GM23338 (cell line): ENCODE measurements around the gene TCF7L2. TPM values are rescaled to one million over a fixed set of nuclear protein-coding genes. Genes with fewer than 3 reads are reported as not detected.

ENCODE experiments used
- ATAC-seq: fragments of 200-7000 bp; cut with Tn5 transposase; 3 replicates; pipeline ENCODE4 v1.9.1; 2020
- DNase-seq: peaks from one replicate; pipeline ENCODE4 v3.0.0-alpha.2; 2015; ENCODE audit warnings: low spot score
- H2AFZ ChIP-seq: fragments of 200-600 bp; sonication (generic); 2 replicates; pipeline ENCODE4 v1.8.0; 2016; ENCODE audit warnings: antibody characterized with exemption, mild to moderate bottlenecking, moderate library complexity
- H3F3A ChIP-seq: fragments of 200-600 bp; sonication (generic); replicated peaks from 2 replicates; pipeline ENCODE4 v1.8.0; 2017; ENCODE audit warnings: antibody characterized with exemption, mixed run types, low read depth
- H3K27ac ChIP-seq: fragments of 200-600 bp; sonication (generic); 2 replicates; pipeline ENCODE4 v1.6.1; 2016; ENCODE audit warnings: low read depth
- H3K27me3 ChIP-seq: fragments of 200-600 bp; sonication (generic); 2 replicates; pipeline ENCODE4 v1.8.0; 2016; ENCODE audit warnings: mild to moderate bottlenecking, mixed run types, moderate library complexity; ENCODE audit not compliant: insufficient read depth
- H3K36me3 ChIP-seq: fragments of 200-600 bp; sonication (generic); 2 replicates; pipeline ENCODE4 v1.8.0; 2016; ENCODE audit warnings: mild to moderate bottlenecking; ENCODE audit not compliant: insufficient read depth
- H3K4me1 ChIP-seq: fragments of 200-600 bp; sonication (generic); 2 replicates; pipeline ENCODE4 v1.8.0; 2016; ENCODE audit warnings: mild to moderate bottlenecking, moderate library complexity; ENCODE audit not compliant: insufficient read depth
- H3K4me2 ChIP-seq: fragments of 200-600 bp; sonication (generic); 2 replicates; pipeline ENCODE4 v1.7.1; 2017; ENCODE audit warnings: mixed run types
- H3K4me3 ChIP-seq: fragments of 200-600 bp; sonication (generic); 2 replicates; pipeline ENCODE4 v1.6.1; 2016; ENCODE audit warnings: mixed run types
- H3K79me2 ChIP-seq: fragments of 200-600 bp; sonication (generic); replicated peaks from 2 replicates; pipeline ENCODE4 v1.8.0; 2017; ENCODE audit warnings: mild to moderate bottlenecking; ENCODE audit not compliant: insufficient read depth
- H3K9me2 ChIP-seq: fragments of 200-600 bp; sonication (generic); 2 replicates; pipeline ENCODE4 v1.8.0; 2017; ENCODE audit not compliant: insufficient read depth
- H4K20me1 ChIP-seq: fragments of 200-600 bp; sonication (generic); replicated peaks from 2 replicates; pipeline ENCODE4 v1.8.0; 2017; ENCODE audit warnings: mild to moderate bottlenecking; ENCODE audit not compliant: insufficient read depth
- H3K27ac Mint-ChIP-seq: 2 replicates; pipeline ENCODE4 v1.8.0; 2020; ENCODE audit warnings: inconsistent platforms, mild to moderate bottlenecking, moderate library complexity, mixed read lengths
- H3K27me3 Mint-ChIP-seq: 3 replicates; pipeline ENCODE4 v1.8.0; 2022; ENCODE audit warnings: low read depth, mild to moderate bottlenecking, moderate library complexity, mixed read lengths, inconsistent platforms; ENCODE audit not compliant: insufficient read depth, poor library complexity
- H3K36me3 Mint-ChIP-seq: 3 replicates; pipeline ENCODE4 v1.8.0; 2021; ENCODE audit warnings: low read depth, mild to moderate bottlenecking, inconsistent platforms, moderate library complexity, mixed read lengths
- H3K4me1 Mint-ChIP-seq: 3 replicates; pipeline ENCODE4 v1.8.0; 2020; ENCODE audit warnings: mild to moderate bottlenecking, inconsistent platforms, mixed read lengths
- H3K4me3 Mint-ChIP-seq: 3 replicates; pipeline ENCODE4 v1.8.0; 2021; ENCODE audit warnings: moderate library complexity, mild to moderate bottlenecking, inconsistent platforms, mixed read lengths
- H3K9me3 Mint-ChIP-seq: 3 replicates; pipeline ENCODE4 v1.8.0; 2020; ENCODE audit warnings: moderate library complexity, mild to moderate bottlenecking, inconsistent platforms, mixed read lengths
- CTCF ChIP-seq, 2 experiments: fragments of 200-600 bp in 1 of 2; sonication (generic) in 1 of 2; conservative IDR thresholded peaks; 2 replicates each; pipeline versions ENCODE4 v1.5.1 to v1.6.1; 2016 to 2017; ENCODE audit warnings: antibody characterized with exemption in 2 of 2, low read depth in 2 of 2, mild to moderate bottlenecking in 2 of 2, moderate library complexity in 1 of 2
- ETS1 ChIP-seq: IDR thresholded peaks from 2 replicates; pipeline ENCODE4 v1.6.1; 2016; ENCODE audit warnings: antibody characterized with exemption
- EZH2phosphoT487 ChIP-seq: fragments of 200-600 bp; sonication (generic); IDR thresholded peaks from one replicate; pipeline ENCODE4 v1.8.1; 2018; ENCODE audit warnings: antibody characterized with exemption; ENCODE audit not compliant: unreplicated experiment
- NANOG ChIP-seq: IDR thresholded peaks from 2 replicates; pipeline ENCODE4 v1.6.1; 2016; ENCODE audit warnings: antibody characterized with exemption, borderline replicate concordance
- POLR2AphosphoS5 ChIP-seq: IDR thresholded peaks from 2 replicates; pipeline ENCODE4 v1.6.1; 2016; ENCODE audit warnings: antibody characterized with exemption, low read depth
- ZNF114 ChIP-seq: fragments of 250-450 bp; sonication (Bioruptor Pico); IDR thresholded peaks from 2 replicates; pipeline ENCODE4 v1.5.0; 2020; ENCODE audit warnings: mild to moderate bottlenecking, moderate library complexity
- ZNF462 ChIP-seq: fragments of 250-450 bp; sonication (Bioruptor Pico); IDR thresholded peaks from 2 replicates; pipeline ENCODE4 v1.5.0; 2020; ENCODE audit warnings: mild to moderate bottlenecking, moderate library complexity
- polyA plus RNA-seq: library from polyadenylated mRNA; unstranded; fragments of >200 nt; fragmentation: Nextera tagmentation; extraction: Ambion mirVana; gene quantifications from 2 replicates; pipeline ENCODE4 v1.2.1, GENCODE V29; 2016
- total RNA-seq: library from RNA; depleted of rRNA; stranded (reverse); fragments of >200 nt; shearing (Covaris generic); gene quantifications from 2 replicates; pipeline ENCODE4 v1.2.3, GENCODE V29; 2014

The TCF7L2 gene
- total and polyA plus RNA-seq, 2 experiments from 2014 or later: 32.2 to 80.8 TPM

GRCh38 chr10:112955582-112956421, 5.8 kb downstream of the TCF7L2 start:
- Mint-ChIP-seq H3K27me3 (peaks cover 11% of the 10 kb centered on the region), H3K36me3 (peaks cover 41% of the 10 kb centered on the region), H3K4me1 (peaks cover 67% of the 10 kb centered on the region), H3K4me3 (peak overlapping the region; percentile 99), H3K9me3 (no peaks in the 10 kb centered on the region), H3K27ac (peak overlapping the region; percentile 93)
- Histone ChIP-seq H3K27ac (peak overlapping the region; percentile 98), H3K9me2 (no peaks in the 10 kb centered on the region), H3K27me3 (no peaks in the 10 kb centered on the region), H4K20me1 (no peaks in the 10 kb centered on the region), H3K4me3 (peak overlapping the region; percentile 83), H3K79me2 (peaks cover 84% of the 10 kb centered on the region), H2AFZ (no peak overlapping the region), H3K4me2 (peak overlapping the region; percentile 95), H3F3A (peaks cover 13% of the 10 kb centered on the region; the same call in 1 of the 2 replicates), H3K4me1 (peaks cover 56% of the 10 kb centered on the region), H3K36me3 (no peaks in the 10 kb centered on the region)
- ATAC-seq: no peak
- TF ChIP-seq CTCF (conservative IDR thresholded peaks at IDR 0.05; ENCODE audit: low read depth in 2 of 2): no peak
- TF ChIP-seq POLR2AphosphoS5: no peak
- TF ChIP-seq ZNF462: no peak
- no peak for TF ChIP-seq NANOG
- TF ChIP-seq ETS1: no peak
- no peak for TF ChIP-seq ZNF114 (CRISPR knock-in tag)
- TF ChIP-seq EZH2phosphoT487: no peak
- DNase-seq: no peak
